OCI-LY3 (cell line): Measurements from ENCODE around the gene MON1B.

Experiments used
- H2AFZ ChIP-seq: fragments of 200-600, 300-600 bp; shearing (Covaris generic); 2 replicates; pipeline ENCODE4 v1.6.0; 2014; ENCODE audit warnings: antibody characterized with exemption, low read depth, low read length
- H3K27ac ChIP-seq: fragments of 200-600, 300-600 bp; sonication (generic); 2 replicates; pipeline ENCODE4 v1.5.1; 2014; ENCODE audit warnings: mild to moderate bottlenecking, low read length, moderate library complexity, mixed read lengths
- H3K27me3 ChIP-seq: fragments of 200-600, 300-600 bp; sonication (generic); 2 replicates; pipeline ENCODE4 v1.6.1; 2014; ENCODE audit warnings: low read depth, low read length, mixed read lengths
- H3K36me3 ChIP-seq: fragments of 200-600, 300-600 bp; sonication (generic); replicated peaks from 2 replicates; pipeline ENCODE3; 2014; ENCODE audit warnings: low read depth, low read length, mixed read lengths
- H3K4me1 ChIP-seq: fragments of 300-600, 200-600 bp; sonication (generic); 2 replicates; pipeline ENCODE4 v1.6.1; 2014; ENCODE audit warnings: low read length, mixed read lengths
- H3K4me2 ChIP-seq: fragments of 200-600, 300-600 bp; sonication (generic); 2 replicates; pipeline ENCODE4 v1.6.1; 2014; ENCODE audit warnings: low read length, mixed read lengths
- H3K4me3 ChIP-seq: fragments of 300-600, 200-600 bp; sonication (generic); 2 replicates; pipeline ENCODE4 v1.5.1; 2014; ENCODE audit warnings: antibody characterized with exemption, mild to moderate bottlenecking, low read length, moderate library complexity
- H3K79me2 ChIP-seq: fragments of 300-600, 200-600 bp; shearing (Covaris generic); 2 replicates; pipeline ENCODE4 v1.6.1; 2014; ENCODE audit warnings: mild to moderate bottlenecking, low read length, mixed read lengths
- H3K9ac ChIP-seq: fragments of 300-600, 200-600 bp; shearing (Covaris generic); 2 replicates; pipeline ENCODE4 v1.6.0; 2014; ENCODE audit warnings: mild to moderate bottlenecking, low read length, moderate library complexity
- H3K9me3 ChIP-seq: fragments of 200-600, 300-600 bp; shearing (Covaris generic); 2 replicates; pipeline ENCODE4 v1.6.1; 2014; ENCODE audit warnings: low read length, mixed read lengths; ENCODE audit not compliant: insufficient read depth
- H4K20me1 ChIP-seq: fragments of 200-600, 300-600 bp; sonication (generic); 2 replicates; pipeline ENCODE4 v1.6.1; 2016; ENCODE audit warnings: low read length, mixed read lengths; ENCODE audit not compliant: insufficient read depth
- CTCF ChIP-seq: fragments of 200-600, 300-600 bp; sonication (generic); IDR thresholded peaks from 2 replicates; pipeline ENCODE4 v1.5.1; 2014; ENCODE audit warnings: antibody characterized with exemption, low read length, low read depth
- EZH2phosphoT487 ChIP-seq: fragments of 200-600 bp; shearing (Covaris generic); IDR thresholded peaks from 2 replicates; pipeline ENCODE4 v1.6.1; 2018; ENCODE audit warnings: antibody characterized with exemption, mixed run types, low read depth

The MON1B gene

GRCh38 chr16:77190478-77191258 lies at the start of gene MON1B:
MON1B (plus strand) TSS chr16:77191190; CDS start chr16:77191486, 296 bp downstream.
- H3K9me3 ChIP-seq = no peaks in the 10 kb centered on the region
- H2AFZ ChIP-seq = peak within 1 kb of the TSS; percentile 97
- peak within 1 kb of the TSS; percentile 96 for H3K27ac ChIP-seq
- peaks cover 9% of the 10 kb centered on the region for H3K4me1 ChIP-seq
- H3K27me3 ChIP-seq = no peaks in the 10 kb centered on the region
- H3K4me2 ChIP-seq = peak within 1 kb of the TSS; percentile 87
- H3K79me2 ChIP-seq = peaks cover 36% of the 10 kb centered on the region
- peaks cover 17% of the 10 kb centered on the region for H3K36me3 ChIP-seq
- TF ChIP-seq EZH2phosphoT487 (no peak), CTCF (no peak)
- peak within 1 kb of the TSS; percentile 93 for H3K4me3 ChIP-seq
- peak within 1 kb of the TSS; percentile 95 for H3K9ac ChIP-seq
- peaks cover 4% of the 10 kb centered on the region; the same call in 1 of the 2 replicates for H4K20me1 ChIP-seq

- no peak for TF ChIP-seq CTCF
- TF ChIP-seq EZH2phosphoT487 = no peak
Measured at GRCh38 chr16:77143364-77143763, 47.6 kb upstream of the MON1B start.

GRCh38 chr16:77148121-77148520 lies 42.9 kb upstream of the MON1B start:
- no peak for TF ChIP-seq EZH2phosphoT487
- Histone ChIP-seq H3K27ac (no peak overlapping the region), H3K9ac (no peak overlapping the region), H4K20me1 (no peaks in the 10 kb centered on the region), H3K79me2 (no peaks in the 10 kb centered on the region), H3K36me3 (no peaks in the 10 kb centered on the region), H2AFZ (no peak overlapping the region), H3K9me3 (no peaks in the 10 kb centered on the region), H3K4me2 (no peak overlapping the region), H3K4me3 (no peak overlapping the region), H3K27me3 (no peaks in the 10 kb centered on the region), H3K4me1 (no peaks in the 10 kb centered on the region)

More at GRCh38 chr16:77143364-77143763, 47.6 kb upstream of the MON1B start:
- H3K27me3 ChIP-seq = no peaks in the 10 kb centered on the region
- H3K36me3 ChIP-seq = no peaks in the 10 kb centered on the region
- no peak overlapping the region for H2AFZ ChIP-seq
- H3K4me1 ChIP-seq = no peaks in the 10 kb centered on the region
- no peak overlapping the region for H3K4me2 ChIP-seq
- H3K9me3 ChIP-seq = no peaks in the 10 kb centered on the region
- H3K27ac ChIP-seq = no peak overlapping the region
- no peaks in the 10 kb centered on the region for H3K79me2 ChIP-seq
- no peaks in the 10 kb centered on the region for H4K20me1 ChIP-seq
- H3K4me3 ChIP-seq = no peak overlapping the region
- H3K9ac ChIP-seq = no peak overlapping the region

- peaks cover 6% of the 10 kb centered on the region for H3K27me3 ChIP-seq
- no peaks in the 10 kb centered on the region for H4K20me1 ChIP-seq
- H3K4me1 ChIP-seq = no peaks in the 10 kb centered on the region
- no peaks in the 10 kb centered on the region for H3K79me2 ChIP-seq
- no peaks in the 10 kb centered on the region for H3K9me3 ChIP-seq
- no peak overlapping the region for H2AFZ ChIP-seq
- H3K4me2 ChIP-seq = no peak overlapping the region
- no peaks in the 10 kb centered on the region for H3K36me3 ChIP-seq
- TF ChIP-seq CTCF = no peak
- no peak for TF ChIP-seq EZH2phosphoT487
- no peak overlapping the region for H3K27ac ChIP-seq
- no peak overlapping the region for H3K4me3 ChIP-seq
- H3K9ac ChIP-seq = no peak overlapping the region
Measured at GRCh38 chr16:77157346-77158058, 33.5 kb upstream of the MON1B start.
